ENCODE measurements around the gene TCF4. TPM values are rescaled to one million over a fixed set of nuclear protein-coding genes. Genes with fewer than 3 reads are reported as not detected.

The TCF4 gene
- total RNA-seq, 1 donor from 2014 or later: 115 TPM

GRCh38 chr18:55382277-55382805, 205.7 kb downstream of the TCF4 start:
- Mint-ChIP-seq H3K27me3 (ENCODE audit: low read depth, unreplicated experiment) (no peaks in the 10 kb centered on the region), H3K4me1 (ENCODE audit: low read depth, unreplicated experiment) (peaks cover 12% of the 10 kb centered on the region), H3K27ac (ENCODE audit: unreplicated experiment) (no peak overlapping the region), H3K4me3 (ENCODE audit: unreplicated experiment) (no peak overlapping the region), H3K9me3 (ENCODE audit: unreplicated experiment) (peaks cover 9% of the 10 kb centered on the region), H3K36me3 (ENCODE audit: low read depth, unreplicated experiment) (peaks cover 27% of the 10 kb centered on the region)
- Histone ChIP-seq H3K4me2 (ENCODE audit: low read length) (no peak overlapping the region), H3K27me3 (ENCODE audit: insufficient read depth, low read length) (no peaks in the 10 kb centered on the region), H3K4me1 (ENCODE audit: insufficient read depth, low read length) (peaks cover 7% of the 10 kb centered on the region), H4K20me1 (ENCODE audit: insufficient read depth, low read length) (peaks cover 41% of the 10 kb centered on the region), H2AFZ (ENCODE audit: low read depth, low read length) (no peak overlapping the region), H3K9me3 (ENCODE audit: insufficient read depth, low read depth, low read length) (no peaks in the 10 kb centered on the region), H3K36me3 (ENCODE audit: insufficient read depth, low read length) (no peaks in the 10 kb centered on the region), H3K9ac (ENCODE audit: low read length) (no peak overlapping the region), H3K27ac (ENCODE audit: low read depth, low read length) (no peak overlapping the region), H3K4me3 (ENCODE audit: insufficient read depth, low read depth, low read length) (no peak overlapping the region), H3K79me2 (ENCODE audit: insufficient read depth, low read length) (peaks cover 68% of the 10 kb centered on the region)
- DNase-seq (ENCODE audit: low read depth) (no peak), FAIRE-seq (no peak)
- TF ChIP-seq EZH2 (IDR thresholded peaks at IDR 0.05; ENCODE audit: insufficient read depth, low read length) (no peak), CTCF (IDR thresholded peaks at IDR 0.05; ENCODE audit: insufficient read depth, low read depth, low read length) (no peak)

DNA sequence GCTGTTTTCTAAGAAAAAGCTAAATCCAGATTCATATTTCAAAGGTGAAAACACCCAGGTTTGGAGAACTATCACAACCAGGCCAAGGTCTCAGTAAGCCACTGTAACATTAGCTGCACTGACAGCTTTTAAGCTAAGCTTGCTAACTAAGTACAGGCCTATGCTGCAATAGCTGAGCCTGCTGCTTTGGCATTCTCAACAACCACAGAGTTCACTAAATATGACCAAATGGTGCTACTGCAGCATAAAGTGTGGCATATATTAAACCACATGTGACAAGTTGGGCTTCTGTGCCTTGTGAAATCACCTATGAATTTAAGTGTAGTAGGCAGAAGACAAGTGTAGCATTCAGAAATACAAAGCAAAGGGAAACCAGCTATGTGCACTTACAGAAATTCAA, 206.7 kb downstream of the TCF4 start:
- peak; percentile 95 for DNase-seq (ENCODE audit: low read depth)
- TF ChIP-seq CTCF (IDR thresholded peaks at IDR 0.05; ENCODE audit: insufficient read depth, low read depth, low read length) (no peak), EZH2 (IDR thresholded peaks at IDR 0.05; ENCODE audit: insufficient read depth, low read length) (no peak)

DNA sequence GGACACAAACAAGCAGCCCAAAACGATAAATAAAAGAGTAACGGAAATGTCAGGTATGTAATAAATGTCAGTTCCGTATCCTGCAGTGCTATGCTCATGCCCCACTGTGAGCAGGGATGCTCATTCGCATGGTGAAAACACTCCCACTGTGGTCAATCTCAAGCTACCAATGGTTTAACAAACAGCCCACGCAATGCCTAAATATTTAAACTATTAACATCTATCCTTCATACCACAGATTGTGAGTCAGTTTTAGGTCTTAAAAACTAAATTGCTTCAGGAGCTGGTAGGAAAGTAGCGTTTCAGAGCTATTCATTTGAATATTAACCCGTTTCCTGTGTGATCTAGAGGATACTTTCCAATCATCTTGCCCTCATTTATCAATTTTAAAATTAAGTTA, 207.4 kb downstream of the TCF4 start:
- peaks cover 35% of the 10 kb centered on the region for H4K20me1 ChIP-seq (ENCODE audit: insufficient read depth, low read length)
- DNase-seq (ENCODE audit: low read depth): peak; percentile 91
- no peaks in the 10 kb centered on the region for H3K9me3 ChIP-seq (ENCODE audit: insufficient read depth, low read depth, low read length)
- H3K79me2 ChIP-seq (ENCODE audit: insufficient read depth, low read length): peaks cover 71% of the 10 kb centered on the region
- TF ChIP-seq EZH2 (IDR thresholded peaks at IDR 0.05; ENCODE audit: insufficient read depth, low read length) (no peak), CTCF (IDR thresholded peaks at IDR 0.05; ENCODE audit: insufficient read depth, low read depth, low read length) (no peak)
- FAIRE-seq: no peak
- H3K27ac ChIP-seq (ENCODE audit: low read depth, low read length): peak overlapping the region; percentile 18
- no peak overlapping the region for H2AFZ ChIP-seq (ENCODE audit: low read depth, low read length)
- H3K36me3 Mint-ChIP-seq (ENCODE audit: low read depth, unreplicated experiment): peaks cover 29% of the 10 kb centered on the region
- H3K4me2 ChIP-seq (ENCODE audit: low read length): no peak overlapping the region
- peaks cover 9% of the 10 kb centered on the region for H3K9me3 Mint-ChIP-seq (ENCODE audit: unreplicated experiment)
- H3K27me3 ChIP-seq (ENCODE audit: insufficient read depth, low read length): no peaks in the 10 kb centered on the region
- H3K27ac Mint-ChIP-seq (ENCODE audit: unreplicated experiment): no peak overlapping the region
- no peak overlapping the region for H3K4me3 ChIP-seq (ENCODE audit: insufficient read depth, low read depth, low read length)
- H3K4me1 ChIP-seq (ENCODE audit: insufficient read depth, low read length): peaks cover 7% of the 10 kb centered on the region
- peaks cover 12% of the 10 kb centered on the region for H3K4me1 Mint-ChIP-seq (ENCODE audit: low read depth, unreplicated experiment)
- H3K36me3 ChIP-seq (ENCODE audit: insufficient read depth, low read length): no peaks in the 10 kb centered on the region
- no peak overlapping the region for H3K4me3 Mint-ChIP-seq (ENCODE audit: unreplicated experiment)
- H3K27me3 Mint-ChIP-seq (ENCODE audit: low read depth, unreplicated experiment): no peaks in the 10 kb centered on the region
- no peak overlapping the region for H3K9ac ChIP-seq (ENCODE audit: low read length)

More for the DNA sequence above, 206.7 kb downstream of the TCF4 start:
- peaks cover 7% of the 10 kb centered on the region for H3K4me1 ChIP-seq (ENCODE audit: insufficient read depth, low read length)
- H3K4me1 Mint-ChIP-seq (ENCODE audit: low read depth, unreplicated experiment): peaks cover 12% of the 10 kb centered on the region
- no peak overlapping the region for H3K4me3 Mint-ChIP-seq (ENCODE audit: unreplicated experiment)
- H3K9ac ChIP-seq (ENCODE audit: low read length): no peak overlapping the region
- peaks cover 74% of the 10 kb centered on the region for H3K79me2 ChIP-seq (ENCODE audit: insufficient read depth, low read length)
- H3K27ac Mint-ChIP-seq (ENCODE audit: unreplicated experiment): peak overlapping the region; percentile 18
- no peak overlapping the region for H2AFZ ChIP-seq (ENCODE audit: low read depth, low read length)
- peaks cover 28% of the 10 kb centered on the region for H3K36me3 Mint-ChIP-seq (ENCODE audit: low read depth, unreplicated experiment)
- H3K27me3 ChIP-seq (ENCODE audit: insufficient read depth, low read length): no peaks in the 10 kb centered on the region
- H3K4me3 ChIP-seq (ENCODE audit: insufficient read depth, low read depth, low read length): no peak overlapping the region
- no peak overlapping the region for H3K4me2 ChIP-seq (ENCODE audit: low read length)
- no peak overlapping the region for H3K27ac ChIP-seq (ENCODE audit: low read depth, low read length)
- no peaks in the 10 kb centered on the region for H3K27me3 Mint-ChIP-seq (ENCODE audit: low read depth, unreplicated experiment)
- FAIRE-seq: peak; percentile 49
- no peaks in the 10 kb centered on the region for H3K9me3 ChIP-seq (ENCODE audit: insufficient read depth, low read depth, low read length)
- H4K20me1 ChIP-seq (ENCODE audit: insufficient read depth, low read length): peaks cover 41% of the 10 kb centered on the region
- H3K36me3 ChIP-seq (ENCODE audit: insufficient read depth, low read length): no peaks in the 10 kb centered on the region
- H3K9me3 Mint-ChIP-seq (ENCODE audit: unreplicated experiment): peaks cover 9% of the 10 kb centered on the region
